GM12878 (cell line): ENCODE data around the gene PID1. TPM values are rescaled to one million over a fixed set of nuclear protein-coding genes. Genes with fewer than 3 reads are reported as not detected.

ENCODE experiments used
- ATAC-seq: fragments of 200-7000 bp; cut with Tn5 transposase; 3 replicates; pipeline ENCODE4 v1.9.1; 2020; ENCODE audit warnings: mild to moderate bottlenecking, moderate library complexity
- BruUV-seq: library from RNA; stranded (reverse); fragments of 400-500 nt; replicated peaks from 2 replicates; lab custom pipeline; 2021; lab: Mats Ljungman, UMichigan
- CTCF ChIA-PET: fragments of 300-600 bp; sonication (Branson Sonifier 250); formaldehyde crosslinking; extraction: SDS; loops from one replicate; lab custom pipeline; 2021; ENCODE audit warnings: inconsistent platforms; lab: Yijun Ruan, JAX
- POLR2A ChIA-PET: fragments of 350-600 bp; formaldehyde crosslinking; extraction: SDS; loops from one replicate; lab custom pipeline; 2021; ENCODE audit warnings: inconsistent platforms; lab: Charles Lee
- RAD21 ChIA-PET: fragments of 300-600 bp; sonication (Branson Sonifier 250); formaldehyde crosslinking; loops from one replicate; lab custom pipeline; 2023; ENCODE audit warnings: antibody characterized with exemption; ENCODE audit not compliant: unreplicated experiment; lab: Charles Lee
- SMC1A ChIA-PET: fragments of 300-600 bp; sonication (Branson Sonifier 250); formaldehyde crosslinking; loops from one replicate; lab custom pipeline; 2023; ENCODE audit not compliant: unreplicated experiment, uncharacterized antibody; lab: Charles Lee
- DNase-seq: peaks from one replicate; pipeline ENCODE4 v3.0.0-alpha.2; 2011; ENCODE audit warnings: low read depth, low spot score
- FAIRE-seq: peaks from 3 replicates; lab custom pipeline; 2011; peaks lifted over from hg19 to GRCh38; lab: Jason Lieb, UNC
- H2AFZ ChIP-seq: 2 replicates; pipeline ENCODE4 v1.6.0; 2011; ENCODE audit warnings: low read depth, low read length, control low read depth; ENCODE audit not compliant: control insufficient read depth
- H3K27ac ChIP-seq: 2 replicates; pipeline ENCODE4 v1.5.1; 2011; ENCODE audit warnings: control low read depth; ENCODE audit not compliant: control insufficient read depth, insufficient read depth
- H3K27me3 ChIP-seq, 2 experiments: replicated peaks in 1 of 2; 2 replicates each; pipeline versions ENCODE4 v1.6.0 to v1.6.1; 2011; ENCODE audit warnings: low read length in 1 of 2; ENCODE audit not compliant: control insufficient read depth in 2 of 2, insufficient read depth in 2 of 2
- H3K36me3 ChIP-seq, 2 experiments: 2 replicates each; pipeline ENCODE4 v1.5.1; 2011; ENCODE audit warnings: low read length in 1 of 2; ENCODE audit not compliant: control insufficient read depth in 2 of 2, insufficient read depth in 2 of 2
- H3K4me1 ChIP-seq: 2 replicates; pipeline ENCODE4 v1.6.1; 2011; ENCODE audit warnings: mild to moderate bottlenecking, low read length, moderate library complexity, mixed read lengths; ENCODE audit not compliant: control insufficient read depth, insufficient read depth
- H3K4me2 ChIP-seq: 2 replicates; pipeline ENCODE4 v1.6.0; 2011; ENCODE audit warnings: control low read depth; ENCODE audit not compliant: control insufficient read depth, insufficient read depth
- H3K4me3 ChIP-seq: fragments of 200-600 bp; sonication (generic); 2 replicates; pipeline ENCODE4 v1.5.1; 2016
- H3K79me2 ChIP-seq: 2 replicates; pipeline ENCODE4 v1.6.0; 2011; ENCODE audit warnings: low read length; ENCODE audit not compliant: control insufficient read depth, insufficient read depth
- H3K9ac ChIP-seq: 2 replicates; pipeline ENCODE4 v1.8.0; 2011; ENCODE audit warnings: low read length, control low read depth, mixed read lengths; ENCODE audit not compliant: control insufficient read depth, insufficient read depth
- H3K9me3 ChIP-seq: replicated peaks from 3 replicates; pipeline ENCODE4 v1.5.1; 2011; ENCODE audit warnings: mild to moderate bottlenecking, low read length; ENCODE audit not compliant: control insufficient read depth, insufficient read depth
- H4K20me1 ChIP-seq: 2 replicates; pipeline ENCODE4 v1.6.0; 2011; ENCODE audit not compliant: control insufficient read depth, insufficient read depth
- CREM ChIP-seq: IDR thresholded peaks from 2 replicates; pipeline ENCODE4 v1.6.1; 2014; ENCODE audit warnings: antibody characterized with exemption, low read depth
- EED ChIP-seq: sonication (generic); IDR thresholded peaks from 2 replicates; pipeline ENCODE4 v1.6.1; 2016; ENCODE audit warnings: antibody characterized with exemption, low read depth
- EGR1 ChIP-seq, 2 experiments: IDR thresholded peaks; 1 replicate in 1 of 2; 2 replicates in 1 of 2; pipeline ENCODE4 v1.6.1; 2011 to 2012; ENCODE audit warnings: low read depth in 2 of 2, low read length in 2 of 2, borderline replicate concordance in 1 of 2, mild to moderate bottlenecking in 1 of 2, moderate library complexity in 1 of 2
- HDGF ChIP-seq: fragments of 450-650 bp; IDR thresholded peaks from 2 replicates; pipeline ENCODE4 v1.6.1; 2016; ENCODE audit warnings: antibody characterized with exemption
- JUNB ChIP-seq: IDR thresholded peaks from 2 replicates; pipeline ENCODE4 v1.6.1; 2016; ENCODE audit warnings: antibody characterized with exemption, mild to moderate bottlenecking
- MXI1 ChIP-seq: fragments of 150-350 bp; IDR thresholded peaks from 2 replicates; pipeline ENCODE4 v1.6.1; 2011; ENCODE audit warnings: low read depth, mild to moderate bottlenecking, inconsistent platforms, low read length, improper control_type of control experiment
- NFYA ChIP-seq: IDR thresholded peaks from 2 replicates; pipeline ENCODE4 v1.6.1; 2011; ENCODE audit warnings: low read depth, mild to moderate bottlenecking, low read length, improper control_type of control experiment, borderline replicate concordance
- NFYB ChIP-seq: IDR thresholded peaks from 2 replicates; pipeline ENCODE4 v1.6.1; 2011; ENCODE audit warnings: low read depth, mild to moderate bottlenecking, low read length, improper control_type of control experiment, moderate library complexity; ENCODE audit not compliant: insufficient read depth
- ZNF207 ChIP-seq: fragments of 450-650 bp; IDR thresholded peaks from 2 replicates; pipeline ENCODE4 v1.6.1; 2014; ENCODE audit warnings: antibody characterized with exemption, mild to moderate bottlenecking, borderline replicate concordance
- WGBS: methylation state at CpG from one replicate; pipeline ENCODE4 v1.1.6; 2016; ENCODE audit warnings: low lambda C conversion rate; ENCODE audit not compliant: insufficient replicate concordance, insufficient coverage; ENCODE audit errors: missing lambda C conversion rate; 5-methylcytosine and 5-hydroxymethylcytosine counted together
- in situ Hi-C: fragments of 300-500 bp; cut with MboI; formaldehyde crosslinking; loops from 9 replicates; pipeline ENCODE4 v1.14.3; 2018; ENCODE audit warnings: mixed read lengths
- intact Hi-C: fragments of 100-400 bp; cut with micrococcal nuclease; formaldehyde crosslinking; loops from one replicate; pipeline ENCODE4 v1.14.2; 2022; ENCODE audit not compliant: unreplicated experiment
- polyA plus RNA-seq, 11 experiments: library from polyadenylated mRNA; depleted of rRNA in 4 of 11; unstranded in 6 of 11; stranded (reverse) in 5 of 11; fragments of >200 nt; fragmentation: Nextera tagmentation in 4 of 11; fragmentation: Illumina TruSeq in 1 of 11; extraction: Ambion mirVana in 4 of 11; extraction: Trizol in 1 of 11; gene quantifications; 1 replicate in 1 of 11; 2 replicates in 10 of 11; pipeline versions ENCODE4 v1.2.1 to v1.2.3, GENCODE V29; 2011 to 2016; ENCODE audit warnings: inconsistent platforms in 2 of 11, missing spikeins in 2 of 11, low read depth in 1 of 11
- total RNA-seq, 4 experiments: library from RNA; depleted of rRNA in 3 of 4; stranded (reverse); fragments of >200 nt in 3 of 4; fragmentation: Illumina TruSeq in 1 of 4; extraction: Trizol in 1 of 4; gene quantifications; 2 replicates each; pipeline versions ENCODE4 v1.2.1 to v1.2.3, GENCODE V29; 2013 to 2021
- TF ChIP-seq, protein P1 (sequence below): fragments of 450-650 bp; IDR thresholded peaks from 2 replicates; pipeline ENCODE4 v1.6.1; 2017; ENCODE audit warnings: mild to moderate bottlenecking, moderate library complexity
- TF ChIP-seq, protein P2 (sequence below): IDR thresholded peaks from 2 replicates; pipeline ENCODE4 v1.6.1; 2012; ENCODE audit warnings: mild to moderate bottlenecking, low read depth, low read length
- TF ChIP-seq, protein P3 (sequence below): IDR thresholded peaks from 2 replicates; pipeline ENCODE4 v1.6.1; 2011; ENCODE audit warnings: mild to moderate bottlenecking, low read depth, low read length, moderate library complexity; ENCODE audit not compliant: insufficient replicate concordance

Gene PID1
- total and polyA plus RNA-seq, 10 of the 15 experiments (the other 5 are each of a cell fraction or from before 2014, with no cell fraction given) = not detected

DNA sequence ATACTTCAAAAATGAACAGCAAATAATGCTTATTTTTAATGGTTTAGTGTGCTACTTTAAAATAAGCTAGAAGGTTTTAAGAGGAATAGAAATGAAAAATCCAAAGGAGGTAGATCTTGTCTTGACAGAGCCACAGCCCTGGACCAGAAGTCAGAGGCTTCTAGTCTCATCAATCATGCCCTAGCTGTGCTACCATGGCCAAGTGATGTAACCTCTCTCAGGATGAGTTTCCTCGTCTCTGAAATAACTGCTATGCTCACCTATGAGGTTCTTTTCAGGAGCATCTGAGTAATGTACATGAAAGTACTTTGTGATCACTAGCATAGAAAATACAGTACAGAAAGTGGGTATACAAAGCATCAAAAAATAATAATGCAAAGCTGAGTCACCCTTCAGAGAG lies 248.4 kb downstream of the PID1 start:
- Histone ChIP-seq H3K79me2 (no peaks in the 10 kb centered on the region), H3K4me2 (no peak overlapping the region), H4K20me1 (no peaks in the 10 kb centered on the region), H3K9ac (no peak overlapping the region), H3K36me3 (no peaks in the 10 kb centered on the region), H3K4me3 (no peak overlapping the region), H2AFZ (no peak overlapping the region), H3K27ac (no peak overlapping the region), H3K27me3 (no peaks in the 10 kb centered on the region), H3K9me3 (no peaks in the 10 kb centered on the region), H3K4me1 (no peaks in the 10 kb centered on the region)
- in situ Hi-C loops = no loop called here
- ChIA-PET CTCF (interaction anchor here (0.9 kb wide), 1 partner anchor 66 kb away, joined by 3 read pairs; no protein-coding TSS in a partner anchor), SMC1A (no interaction called here), POLR2A (no interaction called here), RAD21 (no interaction called here)
- no peak for ATAC-seq
- DNase-seq = no peak
- intact Hi-C loops = no loop called here
- no peak for FAIRE-seq
- 0% methylated on average over 1 of the region's 1 CpG for WGBS
- BruUV-seq = no TSS peak
- TF ChIP-seq, protein P1, sequence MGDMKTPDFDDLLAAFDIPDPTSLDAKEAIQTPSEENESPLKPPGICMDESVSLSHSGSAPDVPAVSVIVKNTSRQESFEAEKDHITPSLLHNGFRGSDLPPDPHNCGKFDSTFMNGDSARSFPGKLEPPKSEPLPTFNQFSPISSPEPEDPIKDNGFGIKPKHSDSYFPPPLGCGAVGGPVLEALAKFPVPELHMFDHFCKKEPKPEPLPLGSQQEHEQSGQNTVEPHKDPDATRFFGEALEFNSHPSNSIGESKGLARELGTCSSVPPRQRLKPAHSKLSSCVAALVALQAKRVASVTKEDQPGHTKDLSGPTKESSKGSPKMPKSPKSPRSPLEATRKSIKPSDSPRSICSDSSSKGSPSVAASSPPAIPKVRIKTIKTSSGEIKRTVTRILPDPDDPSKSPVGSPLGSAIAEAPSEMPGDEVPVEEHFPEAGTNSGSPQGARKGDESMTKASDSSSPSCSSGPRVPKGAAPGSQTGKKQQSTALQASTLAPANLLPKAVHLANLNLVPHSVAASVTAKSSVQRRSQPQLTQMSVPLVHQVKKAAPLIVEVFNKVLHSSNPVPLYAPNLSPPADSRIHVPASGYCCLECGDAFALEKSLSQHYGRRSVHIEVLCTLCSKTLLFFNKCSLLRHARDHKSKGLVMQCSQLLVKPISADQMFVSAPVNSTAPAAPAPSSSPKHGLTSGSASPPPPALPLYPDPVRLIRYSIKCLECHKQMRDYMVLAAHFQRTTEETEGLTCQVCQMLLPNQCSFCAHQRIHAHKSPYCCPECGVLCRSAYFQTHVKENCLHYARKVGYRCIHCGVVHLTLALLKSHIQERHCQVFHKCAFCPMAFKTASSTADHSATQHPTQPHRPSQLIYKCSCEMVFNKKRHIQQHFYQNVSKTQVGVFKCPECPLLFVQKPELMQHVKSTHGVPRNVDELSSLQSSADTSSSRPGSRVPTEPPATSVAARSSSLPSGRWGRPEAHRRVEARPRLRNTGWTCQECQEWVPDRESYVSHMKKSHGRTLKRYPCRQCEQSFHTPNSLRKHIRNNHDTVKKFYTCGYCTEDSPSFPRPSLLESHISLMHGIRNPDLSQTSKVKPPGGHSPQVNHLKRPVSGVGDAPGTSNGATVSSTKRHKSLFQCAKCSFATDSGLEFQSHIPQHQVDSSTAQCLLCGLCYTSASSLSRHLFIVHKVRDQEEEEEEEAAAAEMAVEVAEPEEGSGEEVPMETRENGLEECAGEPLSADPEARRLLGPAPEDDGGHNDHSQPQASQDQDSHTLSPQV = no peak
- TF ChIP-seq CREM (no peak), EED (no peak), MXI1 (no peak), HDGF (no peak), NFYB (no peak), JUNB (no peak), EGR1 (IDR thresholded peaks at IDR 0.05; ENCODE audit: borderline replicate concordance in 1 of 2, low read depth in 2 of 2, low read length in 2 of 2) (no peak), ZNF207 (no peak), NFYA (no peak)
- TF ChIP-seq, protein P2, sequence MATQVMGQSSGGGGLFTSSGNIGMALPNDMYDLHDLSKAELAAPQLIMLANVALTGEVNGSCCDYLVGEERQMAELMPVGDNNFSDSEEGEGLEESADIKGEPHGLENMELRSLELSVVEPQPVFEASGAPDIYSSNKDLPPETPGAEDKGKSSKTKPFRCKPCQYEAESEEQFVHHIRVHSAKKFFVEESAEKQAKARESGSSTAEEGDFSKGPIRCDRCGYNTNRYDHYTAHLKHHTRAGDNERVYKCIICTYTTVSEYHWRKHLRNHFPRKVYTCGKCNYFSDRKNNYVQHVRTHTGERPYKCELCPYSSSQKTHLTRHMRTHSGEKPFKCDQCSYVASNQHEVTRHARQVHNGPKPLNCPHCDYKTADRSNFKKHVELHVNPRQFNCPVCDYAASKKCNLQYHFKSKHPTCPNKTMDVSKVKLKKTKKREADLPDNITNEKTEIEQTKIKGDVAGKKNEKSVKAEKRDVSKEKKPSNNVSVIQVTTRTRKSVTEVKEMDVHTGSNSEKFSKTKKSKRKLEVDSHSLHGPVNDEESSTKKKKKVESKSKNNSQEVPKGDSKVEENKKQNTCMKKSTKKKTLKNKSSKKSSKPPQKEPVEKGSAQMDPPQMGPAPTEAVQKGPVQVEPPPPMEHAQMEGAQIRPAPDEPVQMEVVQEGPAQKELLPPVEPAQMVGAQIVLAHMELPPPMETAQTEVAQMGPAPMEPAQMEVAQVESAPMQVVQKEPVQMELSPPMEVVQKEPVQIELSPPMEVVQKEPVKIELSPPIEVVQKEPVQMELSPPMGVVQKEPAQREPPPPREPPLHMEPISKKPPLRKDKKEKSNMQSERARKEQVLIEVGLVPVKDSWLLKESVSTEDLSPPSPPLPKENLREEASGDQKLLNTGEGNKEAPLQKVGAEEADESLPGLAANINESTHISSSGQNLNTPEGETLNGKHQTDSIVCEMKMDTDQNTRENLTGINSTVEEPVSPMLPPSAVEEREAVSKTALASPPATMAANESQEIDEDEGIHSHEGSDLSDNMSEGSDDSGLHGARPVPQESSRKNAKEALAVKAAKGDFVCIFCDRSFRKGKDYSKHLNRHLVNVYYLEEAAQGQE = no peak
- TF ChIP-seq, protein P3, sequence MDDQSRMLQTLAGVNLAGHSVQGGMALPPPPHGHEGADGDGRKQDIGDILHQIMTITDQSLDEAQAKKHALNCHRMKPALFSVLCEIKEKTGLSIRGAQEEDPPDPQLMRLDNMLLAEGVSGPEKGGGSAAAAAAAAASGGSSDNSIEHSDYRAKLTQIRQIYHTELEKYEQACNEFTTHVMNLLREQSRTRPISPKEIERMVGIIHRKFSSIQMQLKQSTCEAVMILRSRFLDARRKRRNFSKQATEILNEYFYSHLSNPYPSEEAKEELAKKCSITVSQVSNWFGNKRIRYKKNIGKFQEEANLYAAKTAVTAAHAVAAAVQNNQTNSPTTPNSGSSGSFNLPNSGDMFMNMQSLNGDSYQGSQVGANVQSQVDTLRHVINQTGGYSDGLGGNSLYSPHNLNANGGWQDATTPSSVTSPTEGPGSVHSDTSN = no peak
